HCT116 (cell line): Measurements from ENCODE around the gene CDH13.

ENCODE experiments used
- CBX3 ChIP-seq: IDR thresholded peaks from 2 replicates; pipeline ENCODE4 v1.6.1; 2012; ENCODE audit warnings: low read depth
- CEBPB ChIP-seq: IDR thresholded peaks from 2 replicates; pipeline ENCODE4 v1.6.1; 2012; ENCODE audit warnings: low read depth
- CTCF ChIP-seq, 3 experiments: fragments of 200-600 bp in 1 of 3; sonication (generic) in 1 of 3; IDR thresholded peaks in 2 of 3; conservative IDR thresholded peaks in 1 of 3; 2 replicates each; pipeline ENCODE4 v1.5.1; 2012 to 2017; ENCODE audit warnings: low read depth in 2 of 3, low read length in 2 of 3, antibody characterized with exemption in 1 of 3, borderline replicate concordance in 1 of 3, control low read depth in 1 of 3, mild to moderate bottlenecking in 1 of 3, mixed read lengths in 1 of 3, mixed run types in 1 of 3, moderate library complexity in 1 of 3; ENCODE audit not compliant: insufficient read depth in 1 of 3
- EZH2 ChIP-seq: fragments of 200-600 bp; sonication (generic); IDR thresholded peaks from 2 replicates; pipeline ENCODE4 v1.6.1; 2017; ENCODE audit warnings: antibody characterized with exemption, mixed run types
- MAX ChIP-seq: IDR thresholded peaks from 2 replicates; pipeline ENCODE4 v1.6.1; 2012
- POLR2A ChIP-seq: IDR thresholded peaks from 2 replicates; pipeline ENCODE4 v1.7.0; 2011; ENCODE audit warnings: borderline replicate concordance; ENCODE audit not compliant: insufficient read depth, insufficient read length; ENCODE audit errors: extremely low read depth
- POLR2AphosphoS5 ChIP-seq: IDR thresholded peaks from 2 replicates; pipeline ENCODE4 v1.6.1; 2011; ENCODE audit warnings: mild to moderate bottlenecking, low read depth, low read length, moderate library complexity
- RAD21 ChIP-seq: IDR thresholded peaks from 2 replicates; pipeline ENCODE4 v1.6.1; 2012; ENCODE audit warnings: low read depth, mild to moderate bottlenecking
- SRF ChIP-seq: IDR thresholded peaks from 2 replicates; pipeline ENCODE4 v1.6.1; 2012; ENCODE audit warnings: low read depth
- YY1 ChIP-seq: IDR thresholded peaks from 2 replicates; pipeline ENCODE4 v1.6.1; 2011; ENCODE audit warnings: low read length, low read depth, moderate library complexity, mild to moderate bottlenecking; ENCODE audit not compliant: insufficient replicate concordance; ENCODE audit errors: extremely low read depth
- ZNF274 ChIP-seq: fragments of 200-500 bp; sonication (Bioruptor generic); IDR thresholded peaks from 2 replicates; pipeline ENCODE4 v1.6.1; 2014; ENCODE audit warnings: mild to moderate bottlenecking, low read depth, low read length, inconsistent platforms

- TF ChIP-seq EZH2 (no peak), SRF (no peak), CTCF (IDR thresholded peaks at IDR 0.05 in 2 of 3, conservative IDR thresholded peaks at IDR 0.05 in 1 of 3; ENCODE audit: borderline replicate concordance in 1 of 3, insufficient read depth in 1 of 3, low read depth in 2 of 3, low read length in 2 of 3) (no peak), POLR2AphosphoS5 (no peak), YY1 (no peak), POLR2A (no peak), ZNF274 (no peak), MAX (no peak), CEBPB (no peak), CBX3 (no peak), RAD21 (no peak)
Observed at GRCh38 chr16:83160287-83161020, 533.7 kb downstream of the CDH13 start.
